PC-9 (cell line): Measurements from ENCODE around the gene NADK2.

Experiments
- CTCF ChIP-seq: fragments of 200-600 bp; sonication (generic); conservative IDR thresholded peaks from 2 replicates; pipeline ENCODE4 v1.6.1; 2017; ENCODE audit warnings: mixed run types, antibody characterized with exemption, mild to moderate bottlenecking, moderate library complexity
- EZH2 ChIP-seq: fragments of 200-600 bp; sonication (generic); IDR thresholded peaks from 2 replicates; pipeline ENCODE4 v1.8.0; 2017; ENCODE audit warnings: antibody characterized with exemption, low read depth

- TF ChIP-seq CTCF = no peak
- no peak for TF ChIP-seq EZH2
Measured at GRCh38 chr5:36243653-36244052, 1.9 kb upstream of the NADK2 start.
